Neural progenitor cell (in vitro differentiated cells): Measurements from ENCODE around the gene RAB31. TPM values are rescaled to one million over a fixed set of nuclear protein-coding genes. Genes with fewer than 3 reads are reported as not detected.

Experiments used
- DNase-seq: peaks from one replicate; pipeline ENCODE4 v3.0.0-alpha.2; 2016; ENCODE audit warnings: low spot score
- H2AFZ ChIP-seq: fragments of 200-600 bp; sonication (generic); replicated peaks from 2 replicates; pipeline ENCODE4 v1.6.1; 2016; ENCODE audit warnings: antibody characterized with exemption
- H3F3A ChIP-seq: fragments of 200-600 bp; sonication (generic); 2 replicates; pipeline ENCODE4 v1.6.1; 2016; ENCODE audit warnings: antibody characterized with exemption, low read depth
- H3K27ac ChIP-seq: fragments of 200-600 bp; sonication (generic); 2 replicates; pipeline ENCODE4 v1.5.1; 2016; ENCODE audit warnings: mild to moderate bottlenecking
- H3K27me3 ChIP-seq: fragments of 200-600 bp; sonication (generic); 2 replicates; pipeline ENCODE4 v1.6.1; 2016; ENCODE audit warnings: mild to moderate bottlenecking, moderate library complexity
- H3K36me3 ChIP-seq: fragments of 200-600 bp; sonication (generic); 2 replicates; pipeline ENCODE4 v1.5.1; 2016
- H3K4me1 ChIP-seq: fragments of 200-600 bp; sonication (generic); 2 replicates; pipeline ENCODE4 v1.6.1; 2016; ENCODE audit warnings: mixed run types
- H3K4me2 ChIP-seq: fragments of 200-600 bp; sonication (generic); 2 replicates; pipeline ENCODE4 v1.6.1; 2016
- H3K4me3 ChIP-seq: fragments of 200-600 bp; sonication (generic); 2 replicates; pipeline ENCODE4 v1.5.1; 2016
- H3K79me2 ChIP-seq: fragments of 200-600 bp; sonication (generic); 2 replicates; pipeline ENCODE4 v1.6.1; 2016; ENCODE audit warnings: low read depth
- H3K9ac ChIP-seq: fragments of 200-600 bp; sonication (generic); 2 replicates; pipeline ENCODE4 v1.6.1; 2016
- H3K9me3 ChIP-seq: fragments of 200-600 bp; sonication (generic); 2 replicates; pipeline ENCODE4 v1.5.1; 2016; ENCODE audit warnings: low read depth
- H4K20me1 ChIP-seq: fragments of 200-600 bp; sonication (generic); 2 replicates; pipeline ENCODE4 v1.6.1; 2016; ENCODE audit warnings: low read depth
- H3K27ac Mint-ChIP-seq: 3 replicates; pipeline ENCODE4 v1.8.0; 2021; ENCODE audit warnings: mixed read lengths
- H3K27me3 Mint-ChIP-seq: 2 replicates; pipeline ENCODE4 v1.8.0; 2022; ENCODE audit warnings: low read depth, mild to moderate bottlenecking, inconsistent platforms, moderate library complexity, mixed read lengths; ENCODE audit not compliant: insufficient read depth
- H3K36me3 Mint-ChIP-seq: 3 replicates; pipeline ENCODE4 v1.8.0; 2021; ENCODE audit warnings: mixed read lengths
- H3K4me1 Mint-ChIP-seq: 3 replicates; pipeline ENCODE4 v1.8.0; 2021; ENCODE audit warnings: mixed read lengths
- H3K4me3 Mint-ChIP-seq: 3 replicates; pipeline ENCODE4 v1.8.0; 2021; ENCODE audit warnings: mild to moderate bottlenecking, moderate library complexity, mixed read lengths
- H3K9me3 Mint-ChIP-seq: 3 replicates; pipeline ENCODE4 v1.8.0; 2020; ENCODE audit warnings: mixed read lengths
- EZH2 ChIP-seq: fragments of 200-600 bp; sonication (generic); IDR thresholded peaks from 2 replicates; pipeline ENCODE4 v1.6.1; 2017; ENCODE audit warnings: antibody characterized with exemption, mild to moderate bottlenecking, moderate library complexity
- EZH2phosphoT487 ChIP-seq: fragments of 200-600 bp; sonication (generic); IDR thresholded peaks from 2 replicates; pipeline ENCODE4 v1.6.1; 2017; ENCODE audit warnings: antibody characterized with exemption
- total RNA-seq: library from RNA; depleted of rRNA; stranded (reverse); fragments of >200 nt; gene quantifications from 2 replicates; pipeline ENCODE4 v1.2.3, GENCODE V29; 2015; ENCODE audit warnings: low replicate concordance
- TF ChIP-seq, protein P1 (sequence below): fragments of 200-600 bp; sonication (generic); IDR thresholded peaks from 2 replicates; pipeline ENCODE4 v1.5.1; 2017; ENCODE audit warnings: antibody characterized with exemption, mild to moderate bottlenecking

RAB31 gene
- total RNA-seq, 1 donor from 2014 or later = 5.0 TPM

DNA sequence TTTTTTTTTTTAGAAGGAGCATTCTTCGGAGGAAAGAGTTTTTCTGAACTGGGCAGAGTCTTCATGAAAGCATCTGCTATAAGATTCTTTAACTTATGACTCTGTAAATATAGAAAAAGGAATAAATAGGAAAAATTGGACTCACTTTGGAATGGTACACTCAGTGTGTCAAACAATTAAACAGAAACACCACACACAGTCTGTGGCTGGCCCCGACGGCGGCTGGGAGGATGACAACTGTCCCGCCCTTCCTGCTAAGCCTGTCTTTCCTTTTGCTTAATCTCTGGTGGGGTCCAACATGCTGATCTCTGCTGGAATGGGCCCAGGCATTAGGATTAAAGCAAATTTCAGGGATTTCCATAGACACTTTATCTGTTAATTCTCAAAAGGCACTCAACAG, 12.5 kb upstream of the RAB31 start:
- H3K4me3 ChIP-seq = no peak overlapping the region
- peaks cover 5% of the 10 kb centered on the region for H3K27me3 Mint-ChIP-seq
- peaks cover 12% of the 10 kb centered on the region for H3K4me1 Mint-ChIP-seq
- H3K36me3 Mint-ChIP-seq = no peaks in the 10 kb centered on the region
- no peaks in the 10 kb centered on the region for H3F3A ChIP-seq
- no peak for DNase-seq
- no peak overlapping the region for H3K27ac ChIP-seq
- H3K4me1 ChIP-seq = no peaks in the 10 kb centered on the region
- H4K20me1 ChIP-seq = no peaks in the 10 kb centered on the region
- no peak overlapping the region for H3K4me3 Mint-ChIP-seq
- H3K36me3 ChIP-seq = no peaks in the 10 kb centered on the region
- H3K9me3 ChIP-seq = no peaks in the 10 kb centered on the region
- H3K9me3 Mint-ChIP-seq = no peaks in the 10 kb centered on the region
- no peaks in the 10 kb centered on the region for H3K79me2 ChIP-seq
- H3K27me3 ChIP-seq = no peaks in the 10 kb centered on the region
- H3K9ac ChIP-seq = no peak overlapping the region
- no peak overlapping the region for H2AFZ ChIP-seq
- no peak overlapping the region for H3K4me2 ChIP-seq
- TF ChIP-seq EZH2phosphoT487 (no peak), EZH2 (no peak)
- TF ChIP-seq, protein P1, sequence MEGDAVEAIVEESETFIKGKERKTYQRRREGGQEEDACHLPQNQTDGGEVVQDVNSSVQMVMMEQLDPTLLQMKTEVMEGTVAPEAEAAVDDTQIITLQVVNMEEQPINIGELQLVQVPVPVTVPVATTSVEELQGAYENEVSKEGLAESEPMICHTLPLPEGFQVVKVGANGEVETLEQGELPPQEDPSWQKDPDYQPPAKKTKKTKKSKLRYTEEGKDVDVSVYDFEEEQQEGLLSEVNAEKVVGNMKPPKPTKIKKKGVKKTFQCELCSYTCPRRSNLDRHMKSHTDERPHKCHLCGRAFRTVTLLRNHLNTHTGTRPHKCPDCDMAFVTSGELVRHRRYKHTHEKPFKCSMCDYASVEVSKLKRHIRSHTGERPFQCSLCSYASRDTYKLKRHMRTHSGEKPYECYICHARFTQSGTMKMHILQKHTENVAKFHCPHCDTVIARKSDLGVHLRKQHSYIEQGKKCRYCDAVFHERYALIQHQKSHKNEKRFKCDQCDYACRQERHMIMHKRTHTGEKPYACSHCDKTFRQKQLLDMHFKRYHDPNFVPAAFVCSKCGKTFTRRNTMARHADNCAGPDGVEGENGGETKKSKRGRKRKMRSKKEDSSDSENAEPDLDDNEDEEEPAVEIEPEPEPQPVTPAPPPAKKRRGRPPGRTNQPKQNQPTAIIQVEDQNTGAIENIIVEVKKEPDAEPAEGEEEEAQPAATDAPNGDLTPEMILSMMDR = no peak
- H3K27ac Mint-ChIP-seq = no peak overlapping the region

DNA sequence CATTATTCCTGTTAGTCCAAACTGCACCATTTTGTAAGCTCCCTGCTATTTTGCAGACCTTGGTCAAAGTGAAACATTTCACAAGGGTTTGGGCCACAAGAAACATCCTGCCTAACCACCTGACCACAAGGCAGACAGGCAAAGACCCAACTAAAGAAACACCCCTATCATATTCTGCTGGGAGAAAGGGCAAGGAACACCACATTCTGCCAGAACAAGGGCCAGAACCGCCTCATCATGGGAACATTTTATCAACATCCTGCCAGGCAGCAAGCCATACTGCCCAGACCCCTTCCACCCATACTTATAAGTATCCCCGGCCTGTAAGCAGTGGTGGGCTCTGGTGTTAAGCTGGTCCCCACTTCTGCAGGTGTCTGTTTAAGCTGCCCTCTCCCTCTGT, 12.0 kb upstream of the RAB31 start:
- Histone ChIP-seq H3K27me3 (no peaks in the 10 kb centered on the region), H2AFZ (no peak overlapping the region), H4K20me1 (no peaks in the 10 kb centered on the region), H3F3A (no peaks in the 10 kb centered on the region), H3K79me2 (no peaks in the 10 kb centered on the region), H3K36me3 (no peaks in the 10 kb centered on the region), H3K9ac (no peak overlapping the region), H3K4me1 (no peaks in the 10 kb centered on the region), H3K27ac (no peak overlapping the region), H3K4me2 (no peak overlapping the region), H3K4me3 (no peak overlapping the region), H3K9me3 (no peaks in the 10 kb centered on the region)
- Mint-ChIP-seq H3K4me1 (peaks cover 12% of the 10 kb centered on the region), H3K36me3 (no peaks in the 10 kb centered on the region), H3K27ac (no peak overlapping the region), H3K27me3 (peaks cover 5% of the 10 kb centered on the region), H3K4me3 (no peak overlapping the region), H3K9me3 (no peaks in the 10 kb centered on the region)
- no peak for DNase-seq
- TF ChIP-seq EZH2 (no peak), EZH2phosphoT487 (no peak)
- TF ChIP-seq, protein P1 = no peak

DNA sequence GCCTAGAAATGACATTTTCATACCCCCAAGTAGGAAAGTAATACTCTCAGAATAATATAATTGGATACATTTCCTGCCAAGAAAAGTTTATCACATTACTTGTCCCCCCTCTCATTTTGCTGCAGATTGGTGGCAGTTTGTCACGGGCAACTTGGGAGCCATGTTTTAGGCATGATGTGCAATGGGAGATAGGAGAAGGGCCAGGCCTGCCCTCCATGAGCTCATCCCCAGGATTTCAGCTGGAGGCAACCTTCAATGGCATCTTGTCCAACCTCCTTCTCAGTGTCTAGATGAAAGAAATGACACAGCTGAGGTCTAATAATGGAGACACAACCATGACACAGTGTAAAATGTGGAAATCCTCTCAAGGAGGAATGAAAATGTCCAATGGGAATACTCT, 11.4 kb upstream of the RAB31 start:
- Histone ChIP-seq H4K20me1 (no peaks in the 10 kb centered on the region), H3K4me3 (no peak overlapping the region), H2AFZ (no peak overlapping the region), H3K4me1 (no peaks in the 10 kb centered on the region), H3K27ac (no peak overlapping the region), H3F3A (no peaks in the 10 kb centered on the region), H3K4me2 (no peak overlapping the region), H3K79me2 (no peaks in the 10 kb centered on the region), H3K36me3 (no peaks in the 10 kb centered on the region), H3K9ac (no peak overlapping the region), H3K27me3 (no peaks in the 10 kb centered on the region), H3K9me3 (no peaks in the 10 kb centered on the region)
- Mint-ChIP-seq H3K4me3 (no peak overlapping the region), H3K27ac (no peak overlapping the region), H3K27me3 (peaks cover 5% of the 10 kb centered on the region), H3K4me1 (peaks cover 12% of the 10 kb centered on the region), H3K36me3 (no peaks in the 10 kb centered on the region), H3K9me3 (no peaks in the 10 kb centered on the region)
- DNase-seq = no peak
- TF ChIP-seq EZH2 = no peak
- TF ChIP-seq, protein P1 = no peak
- TF ChIP-seq EZH2phosphoT487 = no peak

DNA sequence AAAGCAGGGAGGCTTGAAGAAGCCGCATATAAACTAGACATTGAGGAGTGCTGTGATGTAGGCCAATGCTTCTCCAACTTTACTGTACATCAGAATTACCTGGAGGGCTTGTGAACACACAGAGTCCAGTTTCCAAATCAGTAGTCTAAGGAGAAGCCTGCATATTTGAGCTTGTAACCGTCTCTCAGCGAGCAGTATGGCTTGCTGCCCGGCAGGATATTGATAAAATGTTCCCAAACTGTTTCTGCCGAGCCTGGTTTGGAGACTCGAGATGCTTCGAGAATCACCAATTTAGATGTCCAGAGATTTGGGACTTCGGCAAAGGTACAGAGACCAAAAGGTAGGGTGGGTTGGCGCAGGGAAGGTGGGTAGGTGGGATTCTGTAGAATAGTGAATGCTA, 11.0 kb upstream of the RAB31 start:
- H3K36me3 Mint-ChIP-seq = no peaks in the 10 kb centered on the region
- Histone ChIP-seq H3K36me3 (no peaks in the 10 kb centered on the region), H4K20me1 (no peaks in the 10 kb centered on the region), H3K4me1 (no peaks in the 10 kb centered on the region), H3K27ac (no peak overlapping the region), H3F3A (no peaks in the 10 kb centered on the region), H3K27me3 (no peaks in the 10 kb centered on the region), H3K9ac (no peak overlapping the region), H3K4me2 (no peak overlapping the region), H2AFZ (no peak overlapping the region), H3K9me3 (no peaks in the 10 kb centered on the region), H3K79me2 (no peaks in the 10 kb centered on the region), H3K4me3 (no peak overlapping the region)
- H3K9me3 Mint-ChIP-seq = no peaks in the 10 kb centered on the region
- peaks cover 12% of the 10 kb centered on the region for H3K4me1 Mint-ChIP-seq
- H3K27me3 Mint-ChIP-seq = peaks cover 5% of the 10 kb centered on the region
- no peak overlapping the region for H3K4me3 Mint-ChIP-seq
- TF ChIP-seq EZH2 = no peak
- TF ChIP-seq, protein P1 = no peak
- TF ChIP-seq EZH2phosphoT487 = no peak
- no peak for DNase-seq
- no peak overlapping the region for H3K27ac Mint-ChIP-seq
